HCEC 1CT (cell line): ENCODE data around the gene SPATA3.
A peak's percentile ranks its signal among the peaks of the same experiment; 100 is the strongest.

Experiments used
- DNase-seq: peaks from one replicate; pipeline ENCODE4 v3.0.0-alpha.2; 2017

SPATA3 gene

DNA sequence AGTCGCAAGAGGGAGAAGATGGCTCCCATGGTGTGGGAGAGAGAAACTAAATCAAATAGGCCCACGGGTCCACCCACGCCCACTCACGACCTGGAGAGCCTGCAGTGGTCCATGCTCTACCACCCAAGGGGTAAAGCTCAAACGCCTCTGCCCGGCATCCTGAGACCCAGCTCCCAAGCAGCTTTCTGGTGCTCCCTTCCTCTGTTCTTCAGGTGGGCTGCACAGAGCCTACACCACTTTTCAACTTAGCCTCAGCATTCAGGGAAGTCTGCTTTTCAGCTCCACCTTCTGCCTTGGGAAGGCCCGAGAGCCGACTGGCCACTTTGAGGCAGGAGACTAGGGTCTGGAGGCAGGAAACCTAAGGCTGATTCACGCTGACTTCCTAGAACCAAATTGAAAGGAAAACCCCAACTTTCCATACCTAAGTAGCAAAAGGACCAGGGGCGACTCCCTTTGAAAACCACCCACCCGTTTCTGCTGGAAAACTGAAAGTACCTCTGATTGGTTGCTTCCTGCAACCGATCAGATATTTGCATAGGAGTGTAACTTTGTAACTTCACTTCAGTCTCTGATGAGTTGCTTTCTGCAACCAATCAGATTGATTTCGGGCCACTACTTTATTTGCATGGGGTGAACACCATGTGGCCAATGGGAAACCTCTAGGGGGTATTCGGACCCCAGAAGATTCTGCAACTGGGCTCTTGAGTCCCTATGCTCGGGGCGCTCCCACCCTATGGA lies 26.8 kb upstream of the SPATA3 start:
- no peak for DNase-seq

DNA sequence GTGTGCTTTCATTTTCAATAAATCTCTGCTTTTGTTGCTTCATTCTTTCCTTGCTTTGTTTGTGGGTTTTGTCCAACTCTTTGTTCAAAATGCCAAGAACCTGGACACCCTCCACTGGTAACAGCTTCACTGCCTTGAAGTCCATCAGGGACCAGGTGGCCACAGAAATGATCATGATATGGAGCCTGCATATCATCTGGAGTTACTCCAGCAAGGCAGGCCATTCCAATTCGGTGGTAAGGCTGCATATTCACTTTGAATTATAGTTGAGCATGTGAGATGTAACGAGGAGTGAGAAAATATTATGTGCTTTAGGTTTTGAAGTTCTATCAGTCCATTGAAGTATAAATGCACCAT lies 26.3 kb upstream of the SPATA3 start:
- no peak for DNase-seq

DNA sequence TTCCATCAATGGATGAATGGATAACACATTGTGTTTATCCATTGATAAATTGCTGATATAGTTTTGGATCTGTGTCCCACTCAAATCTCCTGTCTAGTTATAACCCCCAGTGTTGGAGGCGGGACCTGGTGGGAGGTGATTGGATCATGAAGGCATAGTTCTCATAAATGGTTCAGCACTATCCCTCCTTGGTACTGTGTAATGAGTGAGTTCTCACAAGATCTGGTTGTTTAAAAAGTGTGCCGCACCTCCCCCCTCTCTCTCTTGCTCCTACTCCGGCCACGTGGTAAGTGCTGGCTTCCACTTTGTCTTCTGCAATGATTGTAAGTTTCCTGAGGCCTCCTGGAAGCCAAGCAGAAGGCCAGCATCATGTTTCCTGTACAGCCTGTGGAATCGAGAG lies 23.9 kb upstream of the SPATA3 start:
- no peak for DNase-seq

DNA sequence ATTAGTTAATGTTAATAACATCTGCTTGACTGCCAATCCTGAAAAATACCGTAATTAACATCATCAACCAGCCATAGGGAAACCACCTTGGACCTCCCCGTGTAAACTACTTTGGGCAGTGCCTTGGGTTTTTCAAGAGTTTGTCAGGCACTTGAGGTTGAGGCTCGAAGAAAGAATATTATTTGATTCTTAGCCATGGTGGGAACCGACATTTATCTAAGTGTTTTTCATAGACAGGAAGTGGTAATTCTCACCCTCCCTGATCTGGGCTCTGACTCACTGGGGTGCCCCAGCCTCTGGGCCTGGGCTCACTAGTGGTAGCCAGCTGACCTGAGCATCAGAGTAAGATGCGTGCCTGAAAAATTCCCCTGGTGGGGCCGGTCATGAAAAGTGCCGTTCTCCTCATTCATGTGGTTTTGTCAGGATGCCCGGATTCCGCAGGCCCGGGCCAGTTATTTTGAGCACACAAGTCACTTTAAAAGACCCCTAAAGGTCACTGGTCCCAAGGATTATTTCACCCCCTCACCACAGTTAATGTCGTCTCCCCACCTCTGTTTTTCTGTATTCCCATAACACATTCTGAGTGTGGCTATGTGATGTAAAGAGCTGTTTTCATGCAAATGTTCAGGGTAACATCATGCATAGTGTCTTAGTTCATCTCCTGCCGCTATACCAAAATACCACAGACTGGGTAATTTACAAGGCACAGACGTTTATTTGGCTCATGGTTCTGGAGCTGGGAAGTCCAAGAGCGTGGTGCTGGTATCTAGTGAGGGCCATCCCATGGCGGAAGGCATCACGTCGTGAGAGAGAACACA lies 21.6 kb upstream of the SPATA3 start:
- peak; percentile 51 for DNase-seq

DNA sequence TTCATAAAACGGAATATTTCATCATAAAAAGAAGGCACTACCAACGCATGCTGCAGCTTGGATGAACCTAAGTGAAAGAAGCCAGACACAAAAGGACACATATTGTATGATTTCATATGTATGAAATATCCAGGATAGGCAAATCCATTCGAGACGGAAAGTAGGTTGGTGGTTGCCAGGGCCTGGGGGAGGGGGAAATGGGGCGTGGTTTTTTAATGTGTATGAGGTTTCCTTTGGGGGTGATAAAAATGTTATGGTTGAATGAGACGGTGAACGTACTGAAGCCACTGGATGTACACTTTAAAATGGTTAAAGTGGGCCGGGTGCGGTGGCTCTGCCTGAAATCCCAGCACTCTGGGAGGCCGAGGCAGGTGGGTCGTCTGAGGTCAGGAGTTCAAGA lies 20.0 kb upstream of the SPATA3 start:
- no peak for DNase-seq

DNA sequence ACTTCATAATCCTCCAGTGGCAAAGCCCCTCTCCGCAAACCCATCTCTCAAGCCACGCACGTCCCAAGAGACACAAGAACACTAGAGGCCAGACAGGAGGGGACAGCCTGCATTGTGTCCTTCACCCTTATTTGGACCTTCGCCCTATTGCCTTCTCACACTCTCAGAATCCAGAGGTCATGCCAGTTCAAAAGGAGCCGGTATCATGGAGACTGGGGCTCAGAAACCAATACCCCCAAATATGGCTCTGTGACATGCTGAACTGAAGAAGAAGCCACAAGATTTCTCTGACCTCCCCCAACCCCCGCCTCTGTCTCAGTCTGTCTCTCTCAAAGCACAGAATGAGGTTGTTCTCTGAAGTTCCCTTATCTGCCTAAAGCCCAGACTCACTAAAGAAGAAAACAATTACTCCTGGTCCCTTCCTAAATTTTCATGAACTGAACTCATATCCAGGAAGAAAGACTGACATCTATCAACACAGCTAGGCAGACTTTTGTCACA lies 19.2 kb upstream of the SPATA3 start:
- DNase-seq = no peak

DNA sequence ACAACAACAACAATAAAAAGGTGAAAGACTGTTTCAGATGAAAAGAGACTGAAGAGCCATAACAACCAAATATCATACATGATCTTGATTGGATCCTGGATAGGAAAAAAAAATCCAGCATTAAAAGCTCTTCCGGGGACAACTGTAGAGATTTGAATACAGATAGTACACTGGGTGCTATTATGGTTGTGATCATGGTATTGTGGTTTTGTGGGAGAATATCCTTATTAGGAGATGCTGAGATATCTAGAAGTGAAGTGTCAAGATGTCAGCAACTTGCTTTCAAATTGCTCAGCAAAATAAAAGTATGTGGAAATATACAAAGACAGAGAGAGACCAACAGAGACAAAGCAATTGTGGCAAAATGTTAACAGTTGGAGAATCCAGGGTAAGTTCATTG lies 15.5 kb upstream of the SPATA3 start:
- no peak for DNase-seq

DNA sequence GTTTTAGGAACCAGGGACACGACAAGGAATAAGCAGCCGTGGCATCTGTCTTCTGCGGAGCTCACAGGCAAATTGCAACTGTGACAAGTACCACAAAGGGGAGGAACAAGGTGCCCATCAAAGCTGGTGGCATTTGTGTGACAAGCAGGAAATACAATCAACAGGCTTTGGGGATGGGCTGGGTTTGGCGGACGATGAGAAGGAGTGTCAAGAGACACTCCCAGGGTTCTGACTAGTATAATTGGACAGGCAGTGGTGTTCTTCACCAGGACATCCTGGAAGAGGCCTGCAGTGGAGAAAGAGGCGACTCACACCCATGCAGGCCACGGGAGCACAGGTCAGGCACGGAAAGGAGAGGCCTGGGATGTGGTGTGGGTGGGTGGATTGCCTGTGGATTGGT lies 14.2 kb upstream of the SPATA3 start:
- no peak for DNase-seq

DNA sequence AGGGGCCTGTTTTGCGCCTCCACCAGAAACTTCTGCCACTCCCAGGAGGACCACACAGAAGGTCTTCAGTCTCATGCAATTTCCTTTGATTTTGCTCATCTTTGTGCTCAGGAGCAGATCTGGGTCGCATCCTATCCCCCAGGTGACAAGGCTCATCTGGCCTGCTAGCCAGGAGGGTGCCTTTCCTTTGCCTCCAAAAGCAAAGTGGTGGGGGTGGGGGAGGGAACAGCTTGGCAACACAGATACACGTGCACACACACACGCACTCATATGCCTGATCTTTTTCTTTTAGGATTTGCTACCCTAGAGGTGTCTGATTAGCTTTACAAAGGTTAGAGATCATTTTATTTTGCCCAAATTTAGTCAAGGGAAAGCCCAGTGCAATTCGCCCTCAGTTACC lies 13.8 kb upstream of the SPATA3 start:
- DNase-seq = no peak

DNA sequence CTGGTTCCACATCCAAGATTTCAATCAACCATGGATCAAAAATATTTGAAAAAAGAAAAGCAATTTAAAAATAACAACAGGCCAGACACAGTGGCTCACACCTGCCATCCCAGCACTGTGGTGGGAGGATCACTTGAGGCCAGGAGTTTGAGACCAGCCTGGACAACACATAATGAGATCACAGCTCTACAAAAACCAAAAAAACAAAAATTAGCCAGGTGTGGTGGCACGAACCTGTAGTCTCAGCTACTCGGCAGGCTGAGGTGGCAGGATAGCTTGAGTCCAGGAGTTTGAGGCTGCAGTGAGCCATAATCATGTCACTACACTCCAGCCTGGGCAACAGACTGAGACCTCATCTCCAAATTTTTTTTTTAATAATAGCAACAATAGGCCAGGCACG lies 13.4 kb upstream of the SPATA3 start:
- DNase-seq = no peak

DNA sequence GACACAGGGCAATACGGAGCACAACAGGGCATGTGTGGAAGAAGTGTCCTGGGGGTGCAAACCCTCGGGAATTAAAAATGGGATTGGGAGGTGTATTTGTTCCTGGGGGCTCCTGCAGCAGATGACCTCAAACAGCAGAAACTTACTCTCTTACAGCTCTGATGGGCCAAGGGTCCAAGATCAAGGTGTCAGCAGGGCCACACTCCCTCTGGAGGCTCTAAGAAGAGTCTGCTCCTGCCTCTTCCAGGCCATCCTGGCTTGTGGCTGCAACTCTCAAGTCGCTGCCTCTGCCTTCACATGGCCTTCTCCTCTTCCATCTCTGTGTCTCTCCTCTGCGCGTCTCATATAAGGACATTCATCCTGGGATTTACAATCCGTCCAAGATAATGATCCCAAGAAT lies 12.4 kb upstream of the SPATA3 start:
- no peak for DNase-seq

DNA sequence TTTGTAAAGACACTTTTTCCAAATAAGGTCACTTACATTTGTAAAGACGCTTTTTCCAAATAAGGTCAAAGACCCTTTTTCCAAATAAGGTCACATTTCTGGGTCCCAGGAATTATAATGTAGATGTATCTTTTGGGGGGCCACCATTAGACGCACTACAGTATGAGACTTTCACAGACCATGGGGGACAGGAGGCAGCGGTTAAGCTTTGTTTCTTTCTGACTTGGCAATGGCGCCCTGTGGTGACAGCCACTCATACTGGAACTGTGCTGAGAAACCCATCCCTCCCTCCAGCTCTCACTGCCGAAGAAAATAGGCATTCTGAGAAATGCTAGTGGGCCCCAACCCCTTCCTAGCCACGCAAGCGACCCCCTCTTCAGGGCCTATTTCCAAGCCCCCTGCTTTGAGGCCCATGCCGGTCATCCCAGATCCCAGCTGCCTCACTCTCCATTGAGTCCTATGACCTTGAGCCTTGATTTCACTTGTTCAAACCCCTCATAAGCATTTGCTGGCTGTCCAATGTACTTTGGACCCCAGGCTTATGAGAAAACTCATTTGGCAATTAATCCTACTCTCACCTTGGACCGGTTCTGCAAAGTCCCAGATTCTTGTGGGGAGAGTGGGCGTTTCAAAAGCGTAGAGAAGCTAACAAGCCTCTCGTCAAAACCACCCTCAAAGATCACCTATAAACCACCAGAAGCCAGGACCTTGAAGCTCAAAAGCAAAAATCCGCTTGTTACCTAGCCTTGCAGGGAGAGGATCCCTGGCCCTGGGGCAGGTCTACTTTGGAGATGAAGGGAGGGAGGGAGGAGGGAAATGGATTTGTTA lies 11.3 kb upstream of the SPATA3 start:
- DNase-seq = no peak

DNA sequence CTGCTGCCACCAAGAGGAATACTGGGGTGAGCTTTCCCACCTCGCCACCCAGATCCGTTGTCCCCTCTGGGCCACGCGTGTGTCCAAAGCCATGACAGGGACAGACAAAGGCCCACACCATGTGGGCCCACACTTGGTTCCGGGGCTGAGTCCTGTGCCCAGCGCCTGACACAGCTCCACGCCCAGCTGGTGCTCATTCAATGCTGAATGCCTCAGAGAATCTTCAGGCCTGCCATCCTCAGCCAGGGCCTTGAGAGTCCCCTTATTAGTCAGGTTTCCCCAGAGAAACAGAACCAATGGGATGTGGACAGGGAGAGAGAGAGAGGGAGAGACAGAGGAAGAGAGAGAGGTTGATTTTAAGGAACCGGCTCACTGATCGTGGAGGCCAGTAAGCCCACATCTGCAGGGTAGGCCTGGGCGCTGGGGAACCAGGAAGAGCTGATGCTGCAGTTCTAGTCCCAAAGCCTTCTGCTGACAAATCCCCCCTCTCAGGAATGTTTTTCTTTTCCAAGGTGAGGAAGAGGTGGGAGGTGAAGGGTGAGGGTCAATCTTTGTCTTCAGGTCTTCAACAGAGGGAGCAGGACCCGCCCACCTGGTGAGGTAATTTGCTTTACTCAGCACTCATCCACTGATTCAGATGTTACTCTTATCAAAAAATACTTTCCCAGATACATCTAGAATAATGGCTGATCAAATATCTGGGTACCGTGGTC lies 10.2 kb upstream of the SPATA3 start:
- no peak for DNase-seq

DNA sequence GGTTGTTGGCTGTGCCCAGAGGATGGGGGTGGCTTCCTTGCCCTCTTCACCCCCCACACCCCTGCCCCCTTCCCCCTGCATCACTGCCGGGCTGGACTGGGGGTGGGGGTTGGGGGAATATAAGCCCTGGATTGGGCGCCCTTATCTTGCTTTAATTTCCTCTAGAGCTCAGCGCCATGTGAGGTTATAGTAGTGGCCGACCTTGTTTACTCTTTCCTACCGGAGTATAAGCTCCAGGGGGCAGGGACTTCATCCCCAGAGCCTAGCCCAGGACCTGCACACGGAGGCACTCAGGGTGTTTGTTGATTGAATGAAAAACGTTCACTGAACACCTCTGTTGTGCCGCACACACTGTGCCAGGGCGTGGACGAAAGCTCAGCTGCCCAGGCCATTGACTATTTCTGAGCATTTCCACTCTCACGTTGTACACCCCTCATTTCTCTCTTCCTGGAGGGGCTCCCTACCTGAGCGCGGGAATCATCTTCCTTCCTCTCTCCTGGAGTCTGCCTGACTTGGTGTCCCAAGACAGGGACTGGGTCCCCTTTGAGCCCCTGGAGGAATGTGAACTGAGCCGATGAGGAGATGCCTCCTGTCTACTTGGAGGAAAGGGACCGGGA lies 9.3 kb upstream of the SPATA3 start:
- no peak for DNase-seq

DNA sequence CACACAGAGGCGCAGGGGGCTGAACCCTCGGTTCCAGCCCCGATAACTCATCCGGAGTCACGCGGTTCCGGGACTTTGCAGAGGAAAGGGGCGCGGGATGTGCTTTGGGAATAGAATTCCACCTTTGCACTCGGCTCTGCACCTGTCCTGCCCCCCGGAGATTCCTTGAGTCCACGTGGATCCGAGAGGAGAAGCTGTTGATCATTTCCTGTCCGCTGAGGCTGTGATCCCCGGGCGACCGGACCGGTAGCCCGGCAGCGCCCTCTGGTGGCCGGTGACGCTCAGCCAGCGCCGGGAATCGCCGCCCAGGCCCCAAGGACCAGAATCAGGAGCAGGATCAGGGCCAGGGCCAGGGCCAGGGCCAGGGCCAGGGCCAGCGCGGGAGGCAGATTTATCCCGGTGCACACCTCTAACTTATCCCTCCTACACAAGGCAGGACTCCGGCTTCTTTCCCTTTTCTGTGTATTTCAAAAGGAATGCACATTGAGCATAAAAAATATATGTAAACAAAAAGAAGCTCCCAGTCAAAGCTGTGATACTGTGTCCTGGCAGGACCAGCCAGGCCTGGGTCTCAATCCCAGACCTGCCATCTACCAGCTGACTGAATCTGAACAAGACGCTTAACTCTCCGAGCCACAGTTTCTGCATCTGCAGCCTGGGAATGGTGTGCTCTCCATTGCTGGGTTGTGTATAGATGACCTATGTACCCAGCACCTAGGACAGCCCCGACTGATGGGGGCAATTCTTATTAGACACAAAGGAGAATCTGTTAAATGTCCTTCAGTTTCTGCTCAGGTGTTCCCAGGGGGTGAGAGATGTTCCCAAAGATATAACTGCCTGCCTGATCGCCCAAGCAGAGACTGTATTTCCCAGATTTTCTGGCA lies 8.5 kb upstream of the SPATA3 start:
- peak; percentile 55 for DNase-seq

DNA sequence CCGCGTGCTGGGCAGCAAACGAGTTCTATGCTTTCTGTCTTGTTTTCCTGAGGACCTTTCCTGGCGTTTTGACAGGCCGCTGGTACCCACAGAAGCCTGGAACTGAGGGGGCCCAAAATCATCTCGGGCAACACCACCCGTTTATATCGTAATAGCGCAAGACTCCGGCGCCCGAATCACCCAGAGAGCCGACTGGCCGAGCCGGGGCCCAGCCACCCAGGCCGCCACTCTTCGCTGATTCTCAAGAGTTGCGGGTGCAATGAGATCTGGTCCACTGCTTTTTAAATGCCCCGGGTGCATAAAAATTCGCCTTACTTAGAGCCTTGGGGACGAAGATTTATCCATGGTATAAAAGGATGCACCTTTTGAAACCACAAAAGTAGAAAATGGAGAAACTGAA lies 6.2 kb upstream of the SPATA3 start:
- no peak for DNase-seq

DNA sequence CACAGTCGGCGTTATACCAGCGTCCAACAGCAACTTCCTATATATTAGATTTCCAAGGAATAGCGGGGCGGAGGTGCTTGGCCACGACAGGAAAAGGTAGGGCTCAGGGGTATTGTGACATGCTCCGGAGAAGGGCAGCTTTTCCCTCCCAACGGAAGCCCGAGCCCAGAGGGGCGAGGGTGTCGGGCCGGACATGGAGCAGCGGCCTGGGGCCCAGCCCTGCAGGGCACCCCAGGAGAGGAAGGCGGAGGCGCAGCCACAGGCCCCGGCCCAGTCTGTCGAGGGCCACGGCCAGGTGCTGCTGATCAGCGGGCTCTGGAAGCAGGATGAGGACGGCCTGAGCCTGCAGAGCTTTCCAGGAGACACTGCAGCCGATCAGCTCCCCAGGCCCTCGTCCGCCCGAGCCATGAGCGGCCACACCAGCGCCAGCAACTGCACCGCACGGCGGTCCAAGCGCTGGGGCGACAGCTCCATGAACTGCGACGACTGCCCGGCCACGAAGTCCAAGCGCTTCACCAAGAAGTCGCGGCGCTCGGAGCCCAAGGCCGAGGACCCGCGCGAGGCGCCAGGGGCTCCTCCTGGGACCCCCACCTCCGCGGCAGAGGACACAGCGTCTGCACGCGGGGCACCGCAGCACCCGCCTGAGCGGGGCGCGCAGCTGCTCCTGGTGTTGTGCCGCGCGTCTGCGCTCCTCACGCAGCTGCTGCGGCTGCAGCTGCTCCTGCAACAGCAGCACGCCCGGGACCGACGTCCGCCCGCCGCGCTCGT lies 5.6 kb upstream of the SPATA3 start:
- no peak for DNase-seq

DNA sequence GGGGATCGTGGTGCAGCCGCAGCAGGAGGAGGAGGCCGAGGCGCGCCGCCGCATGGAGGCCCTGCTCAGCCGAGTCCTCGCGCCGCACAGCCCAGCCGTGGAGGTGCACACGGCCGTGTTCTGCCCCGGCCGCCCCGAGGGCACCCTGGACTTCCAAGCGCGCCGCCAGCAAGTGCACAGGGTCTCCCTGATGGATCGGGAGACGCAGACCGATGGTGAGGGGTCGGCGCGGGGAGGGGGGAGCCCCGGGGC lies 5.1 kb upstream of the SPATA3 start:
- no peak for DNase-seq

DNA sequence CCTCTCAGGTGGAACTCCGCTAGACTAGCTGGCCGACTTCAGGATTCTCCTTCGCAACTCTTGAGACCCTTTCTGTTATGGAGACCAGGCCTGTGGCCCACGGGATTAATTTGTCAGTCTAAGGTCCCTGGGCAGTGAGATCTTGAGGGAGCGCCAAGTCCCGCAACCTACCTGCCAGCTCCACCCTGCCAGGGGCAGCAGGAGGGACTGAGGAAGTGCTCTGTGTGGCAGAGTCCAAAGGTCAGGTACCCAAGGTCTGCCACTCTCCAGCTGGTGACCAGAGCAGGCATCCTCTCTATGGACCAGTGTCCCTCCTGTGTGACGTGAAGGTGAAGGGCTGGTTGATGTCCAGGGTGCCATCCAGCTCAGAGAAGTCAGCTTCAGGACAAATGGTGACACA lies 4.3 kb upstream of the SPATA3 start:
- DNase-seq = no peak

DNA sequence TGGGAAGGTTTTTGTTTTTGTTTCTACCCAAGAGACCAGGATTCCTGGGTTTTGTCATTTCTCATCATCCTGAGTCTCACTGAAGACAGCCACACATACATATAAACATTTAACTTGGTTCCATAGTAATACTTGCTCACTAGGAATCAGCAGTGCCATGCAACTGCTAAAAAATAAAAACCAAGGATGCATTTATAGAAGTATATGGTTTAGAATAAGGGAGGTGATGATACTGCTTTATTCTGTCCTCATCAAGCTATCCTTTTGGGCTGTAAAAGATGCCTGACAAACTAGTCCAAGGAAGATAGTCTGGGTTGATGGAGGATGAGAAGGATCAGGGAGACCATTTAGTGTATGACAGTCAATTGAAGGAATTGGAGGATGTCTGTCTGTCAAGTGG lies 740 bp downstream of the SPATA3 start:
- DNase-seq = no peak

DNA sequence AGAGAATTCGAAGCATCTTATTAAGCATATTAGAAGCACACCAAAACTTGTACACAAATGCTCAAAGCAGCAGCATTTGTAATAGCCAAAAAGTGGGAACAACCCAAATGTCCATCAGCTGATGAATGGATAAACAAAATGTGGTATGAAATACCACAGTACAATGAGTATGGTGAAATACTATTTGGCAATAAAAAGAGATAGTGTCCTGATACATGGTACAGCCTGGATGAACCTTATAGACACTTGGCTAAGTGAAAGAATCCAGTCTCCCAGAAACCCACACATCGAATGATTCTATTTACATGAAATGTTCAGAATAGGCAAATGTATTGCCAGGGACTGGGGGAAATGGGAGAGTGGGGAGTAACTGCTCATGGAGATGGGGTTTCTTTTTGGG lies 3.0 kb downstream of the SPATA3 start:
- DNase-seq = no peak
